GM12891 (cell line): ENCODE data around the gene FBXO15.

ENCODE experiments used
- POLR2A ChIP-seq: IDR thresholded peaks from 2 replicates; pipeline ENCODE4 v1.6.1; 2011; ENCODE audit warnings: low read depth, low read length, control low read depth
- POLR2AphosphoS5 ChIP-seq: IDR thresholded peaks from 2 replicates; pipeline ENCODE4 v1.6.1; 2011; ENCODE audit warnings: low read depth, low read length, control low read depth
- SPI1 ChIP-seq: IDR thresholded peaks from 2 replicates; pipeline ENCODE4 v1.6.1; 2011; ENCODE audit warnings: low read depth, low read length, control low read depth
- TAF1 ChIP-seq: IDR thresholded peaks from 2 replicates; pipeline ENCODE4 v1.6.1; 2011; ENCODE audit warnings: low read depth, low read length, control low read depth

- TF ChIP-seq POLR2AphosphoS5, result no peak
- no peak for TF ChIP-seq POLR2A
- TF ChIP-seq SPI1, result no peak
- TF ChIP-seq TAF1, result no peak
Measured at GRCh38 chr18:74078257-74078656, 69.4 kb downstream of the FBXO15 start.
